ENCODE results near the gene DNM3. TPM values are rescaled to one million over a fixed set of nuclear protein-coding genes. Genes with fewer than 3 reads are reported as not detected.

DNM3 gene
- total and polyA plus RNA-seq, 2 of the 8 experiments (the other 6 are each of a cell fraction or from before 2014, with no cell fraction given), result 2.0 to 8.5 TPM

GRCh38 chr1:172338295-172338735 lies 497.0 kb downstream of the DNM3 start:
- Histone ChIP-seq H3K56ac (replicated peaks; ENCODE audit: insufficient read length, low read depth, low read length) (no peak overlapping the region), H3K27ac (ENCODE audit: low read depth, low read length) (no peak overlapping the region), H4K5ac (ENCODE audit: insufficient read length, low read depth, low read length) (no peak overlapping the region), H3K18ac (ENCODE audit: extremely low read depth, low read length) (no peak overlapping the region), H2BK12ac (ENCODE audit: low read depth, low read length) (no peak overlapping the region), H3K4ac (replicated peaks; ENCODE audit: insufficient read length, low read depth, low read length) (no peak overlapping the region), H4K91ac (replicated peaks; ENCODE audit: insufficient read length, low read length) (no peak overlapping the region), H2BK5ac (ENCODE audit: low read depth, low read length) (no peak overlapping the region), H4K20me1 (replicated peaks in 1 of 2; ENCODE audit: control insufficient read depth in 1 of 2, insufficient read depth in 2 of 2, low read length in 2 of 2) (no peaks in the 10 kb centered on the region), H3K9ac (replicated peaks in 1 of 4; ENCODE audit: extremely low read depth in 1 of 4, low read depth in 3 of 4, low read length in 3 of 4) (no peak overlapping the region), H3K4me3 (ENCODE audit: extremely low read depth in 1 of 4, insufficient read depth in 2 of 4, low read depth in 3 of 4, low read length in 4 of 4) (no peak overlapping the region), H3K23ac (ENCODE audit: insufficient read length) (no peak overlapping the region), H2AFZ (ENCODE audit: low read length) (no peak overlapping the region), H2BK120ac (replicated peaks; ENCODE audit: low read depth, low read length) (no peak overlapping the region), H3K79me2 (ENCODE audit: control insufficient read depth in 1 of 2, insufficient read depth in 2 of 2, low read length in 2 of 2) (no peaks in the 10 kb centered on the region), H2AK5ac (ENCODE audit: low read depth, low read length) (no peak overlapping the region), H3K4me1 (replicated peaks in 1 of 4; ENCODE audit: control insufficient read depth in 3 of 4, insufficient read depth in 4 of 4, low read length in 3 of 4) (peaks cover 0 to 4% (median 0%) of the 10 kb centered on the region in 4 experiments; a peak in 2 of 7 replicates), H3K14ac (ENCODE audit: insufficient read length) (no peak overlapping the region), H3K36me3 (ENCODE audit: control insufficient read depth in 2 of 4, insufficient read depth in 4 of 4, low read length in 3 of 4) (no peaks in the 10 kb centered on the region), H2BK20ac (ENCODE audit: low read length) (no peak overlapping the region), H4K8ac (ENCODE audit: extremely low read depth, insufficient read depth, low read length) (no peak overlapping the region), H3K23me2 (ENCODE audit: low read depth, low read length) (no peaks in the 10 kb centered on the region), H3K79me1 (ENCODE audit: low read depth, low read length) (no peaks in the 10 kb centered on the region), H3K9me3 (ENCODE audit: insufficient read depth in 2 of 2, low read depth in 1 of 2, low read length in 1 of 2) (no peaks in the 10 kb centered on the region), H3K4me2 (ENCODE audit: insufficient read depth in 1 of 2, low read depth in 2 of 2, low read length in 2 of 2) (no peak overlapping the region), H2BK15ac (ENCODE audit: low read length) (no peak overlapping the region), H3K27me3 (replicated peaks in 1 of 4; ENCODE audit: control insufficient read depth in 3 of 4, extremely low read depth in 1 of 4, insufficient read depth in 3 of 4, low read length in 3 of 4) (no peaks in the 10 kb centered on the region)
- ChIA-PET CTCF (ENCODE audit: partially characterized antibody) (interaction anchor here (0.5 to 1.2 kb wide), 3 partner anchors 9 to 40 kb away, joined by 3 read pairs; no protein-coding TSS in a partner anchor), POLR2A (ENCODE audit: partially characterized antibody) (no interaction called here)
- 76% methylated on average over 4 of the region's 4 CpGs; no CpG with 5 or more reads in 1 of the 2 experiments for WGBS, 2 experiments (ENCODE audit: extremely low coverage in 1 of 2, insufficient coverage in 1 of 2, insufficient read length in 1 of 2, insufficient replicate concordance in 2 of 2, low coverage in 1 of 2, low lambda C conversion rate in 2 of 2, missing lambda C conversion rate in 1 of 2)
- DNase-seq (ENCODE audit: low read depth in 1 of 2, low spot score in 2 of 2) (no peak), FAIRE-seq (no peak)
- TF ChIP-seq PHF8 (conservative IDR thresholded peaks at IDR 0.05; ENCODE audit: low read depth, low read length) (no peak), EZH2 (IDR thresholded peaks at IDR 0.05; ENCODE audit: low read depth, low read length, severe bottlenecking) (no peak), CBX8 (IDR thresholded peaks at IDR 0.05; ENCODE audit: borderline replicate concordance, low read depth, low read length) (no peak), FOSL1 (IDR thresholded peaks at IDR 0.05; ENCODE audit: insufficient read depth, low read depth, low read length) (no peak), CBX5 (IDR thresholded peaks at IDR 0.05; ENCODE audit: low read depth, low read length) (no peak), GABPA (IDR thresholded peaks at IDR 0.05; ENCODE audit: borderline replicate concordance, insufficient read depth, low read length) (no peak), YY1 (IDR thresholded peaks at IDR 0.05; ENCODE audit: low read depth, low read length) (no peak)

Data from H1 (cell line).